ENCODE measurements around the gene RRP36.
"Not testable (repeated sequence)": the region's sequence is repeated elsewhere in the genome, so short reads cannot be mapped to it uniquely, and the experiment has no call there.

Gene RRP36

DNA sequence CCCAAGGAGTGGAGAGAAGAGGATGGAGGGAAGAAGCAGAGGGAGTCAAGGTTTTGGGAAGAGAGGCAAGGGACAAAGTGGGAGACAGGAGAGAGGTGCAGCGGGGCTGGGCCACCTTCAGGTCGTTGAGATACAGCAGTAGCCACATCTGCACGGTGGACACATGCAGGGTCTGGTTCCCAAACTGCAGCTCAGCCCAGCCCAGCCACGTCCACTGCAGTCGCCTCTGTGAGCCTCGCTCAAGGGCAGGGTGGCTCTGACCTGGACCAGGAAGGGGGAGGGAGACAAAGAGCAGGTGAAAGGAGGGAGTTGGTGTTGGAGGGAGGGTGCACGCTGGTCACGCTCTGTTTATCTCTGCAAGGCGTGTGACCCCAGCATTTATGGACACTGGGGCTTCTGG, 17.3 kb downstream of the RRP36 start:
- Histone ChIP-seq H3F3A (ENCODE audit: control insufficient read depth, insufficient read depth) (no peaks in the 10 kb centered on the region), H3K27ac (ENCODE audit: low read depth, low read length) (no peak overlapping the region), H3K9me3 (ENCODE audit: control insufficient read depth, insufficient read depth, low read length) (no peaks in the 10 kb centered on the region), H3K9me2 (replicated peaks; ENCODE audit: control insufficient read depth, low read length) (no peaks in the 10 kb centered on the region), H3K27me3 (ENCODE audit: control insufficient read depth, low read length) (no peaks in the 10 kb centered on the region), H3K4me3 (ENCODE audit: low read length) (no peak overlapping the region), H3K4me1 (ENCODE audit: control insufficient read depth, low read length) (no peaks in the 10 kb centered on the region), H3K36me3 (ENCODE audit: control insufficient read depth, low read length) (peaks cover 20% of the 10 kb centered on the region), H3K4me2 (ENCODE audit: low read length) (no peak overlapping the region), H4K20me1 (ENCODE audit: control insufficient read depth, insufficient read depth, low read depth, low read length) (no peaks in the 10 kb centered on the region), H3K79me2 (ENCODE audit: control insufficient read depth, low read length) (no peaks in the 10 kb centered on the region)
- TF ChIP-seq, protein P1, sequence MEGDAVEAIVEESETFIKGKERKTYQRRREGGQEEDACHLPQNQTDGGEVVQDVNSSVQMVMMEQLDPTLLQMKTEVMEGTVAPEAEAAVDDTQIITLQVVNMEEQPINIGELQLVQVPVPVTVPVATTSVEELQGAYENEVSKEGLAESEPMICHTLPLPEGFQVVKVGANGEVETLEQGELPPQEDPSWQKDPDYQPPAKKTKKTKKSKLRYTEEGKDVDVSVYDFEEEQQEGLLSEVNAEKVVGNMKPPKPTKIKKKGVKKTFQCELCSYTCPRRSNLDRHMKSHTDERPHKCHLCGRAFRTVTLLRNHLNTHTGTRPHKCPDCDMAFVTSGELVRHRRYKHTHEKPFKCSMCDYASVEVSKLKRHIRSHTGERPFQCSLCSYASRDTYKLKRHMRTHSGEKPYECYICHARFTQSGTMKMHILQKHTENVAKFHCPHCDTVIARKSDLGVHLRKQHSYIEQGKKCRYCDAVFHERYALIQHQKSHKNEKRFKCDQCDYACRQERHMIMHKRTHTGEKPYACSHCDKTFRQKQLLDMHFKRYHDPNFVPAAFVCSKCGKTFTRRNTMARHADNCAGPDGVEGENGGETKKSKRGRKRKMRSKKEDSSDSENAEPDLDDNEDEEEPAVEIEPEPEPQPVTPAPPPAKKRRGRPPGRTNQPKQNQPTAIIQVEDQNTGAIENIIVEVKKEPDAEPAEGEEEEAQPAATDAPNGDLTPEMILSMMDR (IDR thresholded peaks at IDR 0.05; ENCODE audit: low read depth, low read length, poor library complexity, severe bottlenecking): no peak
- TF ChIP-seq EZH2phosphoT487 (IDR thresholded peaks at IDR 0.05; ENCODE audit: borderline replicate concordance, low read length): no peak

GRCh38 chr6:43040542-43041257, 19.3 kb downstream of the RRP36 start:
- Histone ChIP-seq H4K20me1 (ENCODE audit: control insufficient read depth, insufficient read depth, low read depth, low read length) (no peaks in the 10 kb centered on the region), H3F3A (ENCODE audit: control insufficient read depth, insufficient read depth) (no peaks in the 10 kb centered on the region), H3K9me2 (replicated peaks; ENCODE audit: control insufficient read depth, low read length) (no peaks in the 10 kb centered on the region), H3K27me3 (ENCODE audit: control insufficient read depth, low read length) (no peaks in the 10 kb centered on the region), H3K79me2 (ENCODE audit: control insufficient read depth, low read length) (no peaks in the 10 kb centered on the region), H3K9me3 (ENCODE audit: control insufficient read depth, insufficient read depth, low read length) (no peaks in the 10 kb centered on the region), H3K27ac (ENCODE audit: low read depth, low read length) (no peak overlapping the region), H3K36me3 (ENCODE audit: control insufficient read depth, low read length) (peaks cover 15% of the 10 kb centered on the region; the same call in 1 of the 2 replicates), H3K4me1 (ENCODE audit: control insufficient read depth, low read length) (no peaks in the 10 kb centered on the region), H3K4me3 (ENCODE audit: low read length) (no peak overlapping the region), H3K4me2 (ENCODE audit: low read length) (no peak overlapping the region)
- TF ChIP-seq, protein P1 (IDR thresholded peaks at IDR 0.05; ENCODE audit: low read depth, low read length, poor library complexity, severe bottlenecking): no peak
- TF ChIP-seq EZH2phosphoT487 (IDR thresholded peaks at IDR 0.05; ENCODE audit: borderline replicate concordance, low read length): no peak

DNA sequence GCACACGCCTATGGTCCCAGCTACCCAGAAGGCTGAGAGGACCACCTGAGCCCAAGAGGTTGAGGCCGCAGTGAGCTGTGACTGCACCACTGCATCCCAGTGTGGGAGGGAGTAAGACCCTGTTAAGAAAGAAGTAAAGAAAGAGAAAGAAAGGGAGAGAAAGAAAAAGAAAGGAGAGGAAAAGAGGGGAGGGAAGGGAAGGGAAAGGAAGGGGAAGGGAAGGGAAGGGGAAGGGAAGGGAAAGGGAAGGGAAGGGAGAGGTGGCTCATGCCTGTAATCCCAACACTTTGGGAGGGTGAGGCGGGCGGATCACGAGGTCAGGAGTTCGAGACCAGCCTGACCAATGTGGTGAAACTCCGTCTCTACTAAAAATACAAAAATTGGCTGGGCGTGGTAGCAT, 20.1 kb downstream of the RRP36 start:
- not testable (repeated sequence) for H3F3A ChIP-seq (ENCODE audit: control insufficient read depth, insufficient read depth); H3K9me2 ChIP-seq (replicated peaks; ENCODE audit: control insufficient read depth, low read length); H3K4me2 ChIP-seq (ENCODE audit: low read length); H3K4me3 ChIP-seq (ENCODE audit: low read length); H4K20me1 ChIP-seq (ENCODE audit: control insufficient read depth, insufficient read depth, low read depth, low read length); H3K9me3 ChIP-seq (ENCODE audit: control insufficient read depth, insufficient read depth, low read length); H3K27me3 ChIP-seq (ENCODE audit: control insufficient read depth, low read length); H3K4me1 ChIP-seq (ENCODE audit: control insufficient read depth, low read length); H3K27ac ChIP-seq (ENCODE audit: low read depth, low read length); H3K79me2 ChIP-seq (ENCODE audit: control insufficient read depth, low read length)
- H3K36me3 ChIP-seq (ENCODE audit: control insufficient read depth, low read length): peaks cover 12% of the 10 kb centered on the region; the same call in 1 of the 2 replicates

DNA sequence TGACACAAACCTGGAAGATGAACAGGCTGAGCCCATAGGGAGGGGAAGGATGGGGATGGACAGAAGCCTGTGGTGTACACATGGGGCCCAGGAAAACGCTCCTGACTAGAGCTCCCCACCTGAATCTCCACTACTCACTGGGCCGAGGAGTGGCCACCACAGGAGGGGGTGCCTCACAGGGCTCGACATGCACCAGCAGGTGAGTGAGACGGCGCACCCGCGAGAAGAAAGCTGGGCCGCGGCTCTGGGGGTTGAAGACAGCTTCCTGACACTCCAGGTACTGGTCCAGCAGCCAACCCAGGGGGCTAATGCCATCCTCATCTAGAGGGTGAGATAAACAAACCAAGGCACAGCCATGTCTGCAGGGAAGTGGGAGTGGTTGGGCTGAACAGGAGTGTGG, 21.9 kb downstream of the RRP36 start:
- Histone ChIP-seq H3K27ac (ENCODE audit: low read depth, low read length) (no peak overlapping the region), H3F3A (ENCODE audit: control insufficient read depth, insufficient read depth) (no peaks in the 10 kb centered on the region), H3K4me3 (ENCODE audit: low read length) (no peak overlapping the region), H3K36me3 (ENCODE audit: control insufficient read depth, low read length) (peaks cover 10% of the 10 kb centered on the region; the same call in 1 of the 2 replicates), H4K20me1 (ENCODE audit: control insufficient read depth, insufficient read depth, low read depth, low read length) (no peaks in the 10 kb centered on the region), H3K4me2 (ENCODE audit: low read length) (no peak overlapping the region), H3K4me1 (ENCODE audit: control insufficient read depth, low read length) (no peaks in the 10 kb centered on the region), H3K79me2 (ENCODE audit: control insufficient read depth, low read length) (no peaks in the 10 kb centered on the region), H3K9me3 (ENCODE audit: control insufficient read depth, insufficient read depth, low read length) (no peaks in the 10 kb centered on the region), H3K9me2 (replicated peaks; ENCODE audit: control insufficient read depth, low read length) (no peaks in the 10 kb centered on the region), H3K27me3 (ENCODE audit: control insufficient read depth, low read length) (no peaks in the 10 kb centered on the region)
- no peak for TF ChIP-seq EZH2phosphoT487 (IDR thresholded peaks at IDR 0.05; ENCODE audit: borderline replicate concordance, low read length)
- TF ChIP-seq, protein P1 (IDR thresholded peaks at IDR 0.05; ENCODE audit: low read depth, low read length, poor library complexity, severe bottlenecking): no peak

Data from DOHH2 (cell line).